Effector CD8-positive, alpha-beta T cell (primary cell): ENCODE measurements around the gene FBLN1.
"Not testable (repeated sequence)": the region's sequence is repeated elsewhere in the genome, so short reads cannot be mapped to it uniquely, and the experiment has no call there.

ENCODE experiments used
- DNase-seq: peaks from one replicate; lab custom pipeline; 2025; lab: John Stamatoyannopoulos, UW

The FBLN1 gene

DNA sequence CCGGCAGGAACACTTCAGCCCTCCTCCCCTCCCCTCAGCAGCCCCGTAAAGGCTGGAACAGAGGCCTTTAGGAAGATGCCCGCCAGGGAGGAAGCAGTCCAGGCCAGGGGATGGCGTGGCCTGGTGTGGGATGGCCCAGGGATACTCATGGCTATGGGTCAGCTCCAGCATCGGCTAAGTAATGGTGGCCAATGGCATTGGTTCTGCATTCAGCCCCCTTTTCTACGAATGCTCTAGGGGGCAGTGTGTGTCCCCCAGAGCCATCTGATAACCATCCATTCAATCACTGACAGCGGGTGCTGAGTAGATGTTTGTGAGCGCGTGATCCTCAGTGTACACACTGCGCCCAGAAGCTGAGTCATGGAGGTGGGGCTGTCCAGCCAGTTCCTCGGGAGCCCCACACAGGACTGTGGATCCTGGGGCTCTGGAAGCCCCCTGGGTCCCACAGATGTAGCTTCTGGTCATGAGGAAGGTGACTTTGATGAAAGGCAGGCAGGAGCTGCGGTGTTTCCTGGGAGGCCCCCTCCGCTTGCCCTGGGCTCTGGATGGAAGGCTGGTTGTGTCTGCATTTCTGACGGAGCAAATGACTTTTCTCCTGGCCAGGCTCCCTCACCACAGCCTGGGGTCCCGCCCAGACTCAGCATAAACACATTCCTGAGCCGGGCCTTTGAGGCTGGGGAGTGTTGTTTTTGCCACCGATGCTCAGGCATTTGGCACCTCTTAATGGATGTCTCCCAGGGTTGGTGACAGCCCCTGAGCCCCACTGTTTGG, 46.5 kb downstream of the FBLN1 start:
- no peak for DNase-seq

DNA sequence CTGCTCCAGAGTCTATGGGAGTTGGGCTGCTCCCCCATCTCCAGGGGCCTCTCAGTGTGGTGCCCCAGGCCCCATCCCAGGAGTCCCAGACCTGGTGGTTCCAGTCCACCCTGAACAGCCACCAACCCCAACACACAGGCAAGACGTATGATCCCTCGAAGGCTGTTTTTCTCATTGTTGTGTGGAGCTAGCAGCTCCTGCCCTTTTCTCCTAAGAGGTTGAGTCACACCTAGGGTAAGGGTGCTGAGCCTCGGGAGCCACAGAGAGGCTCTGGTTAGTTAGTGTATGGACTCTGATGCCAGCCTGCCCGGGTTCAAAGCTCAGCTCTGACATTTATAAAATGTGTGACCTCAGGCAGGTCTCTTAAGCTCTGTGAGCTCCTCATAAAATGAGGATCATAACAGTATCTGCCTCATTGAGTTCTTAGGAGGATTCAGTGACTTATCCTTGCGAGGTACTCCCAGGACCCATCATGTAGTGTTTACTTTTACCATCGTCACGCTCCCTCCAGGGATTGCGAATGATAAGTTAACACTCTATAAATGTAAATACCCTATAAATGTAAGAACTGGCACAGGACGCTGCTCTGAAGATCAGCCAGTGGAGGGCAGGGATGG, 47.2 kb downstream of the FBLN1 start:
- no peak for DNase-seq

DNA sequence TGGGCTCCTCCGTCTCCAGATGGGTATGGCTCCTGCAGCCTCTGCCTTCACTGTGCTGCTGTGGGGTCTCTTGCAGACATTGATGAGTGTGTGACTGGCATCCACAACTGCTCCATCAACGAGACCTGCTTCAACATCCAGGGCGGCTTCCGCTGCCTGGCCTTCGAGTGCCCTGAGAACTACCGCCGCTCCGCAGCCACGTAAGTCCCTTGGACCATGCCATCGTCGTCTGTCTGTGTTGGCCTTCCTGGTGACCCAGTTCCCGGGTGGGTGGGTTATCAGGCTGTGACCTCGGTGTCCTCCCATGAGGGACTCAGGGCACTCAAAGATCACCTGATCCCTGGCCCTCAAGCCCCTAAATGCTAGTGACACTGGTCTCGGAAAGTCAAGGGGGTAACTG, 47.7 kb downstream of the FBLN1 start:
- no peak for DNase-seq

DNA sequence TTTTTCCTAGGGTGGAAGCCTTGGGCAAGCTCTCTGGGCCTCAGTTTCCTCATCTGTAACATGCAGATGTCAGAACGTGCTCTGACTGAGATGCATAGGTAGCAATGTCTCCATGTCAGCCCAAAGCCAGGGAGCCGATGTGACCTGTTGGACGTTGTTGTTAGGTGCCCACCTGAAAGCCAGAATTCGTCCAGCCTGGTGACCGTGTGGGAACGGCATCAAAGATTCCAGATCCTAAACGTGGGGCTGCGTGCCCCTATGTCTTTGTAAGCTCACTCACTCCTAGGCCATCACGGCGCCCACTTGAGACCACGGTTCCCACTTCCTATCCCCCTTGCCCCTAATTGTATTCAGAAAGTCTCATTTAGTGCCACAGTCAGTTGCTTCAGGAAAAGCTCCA, 48.2 kb downstream of the FBLN1 start:
- no peak for DNase-seq

DNA sequence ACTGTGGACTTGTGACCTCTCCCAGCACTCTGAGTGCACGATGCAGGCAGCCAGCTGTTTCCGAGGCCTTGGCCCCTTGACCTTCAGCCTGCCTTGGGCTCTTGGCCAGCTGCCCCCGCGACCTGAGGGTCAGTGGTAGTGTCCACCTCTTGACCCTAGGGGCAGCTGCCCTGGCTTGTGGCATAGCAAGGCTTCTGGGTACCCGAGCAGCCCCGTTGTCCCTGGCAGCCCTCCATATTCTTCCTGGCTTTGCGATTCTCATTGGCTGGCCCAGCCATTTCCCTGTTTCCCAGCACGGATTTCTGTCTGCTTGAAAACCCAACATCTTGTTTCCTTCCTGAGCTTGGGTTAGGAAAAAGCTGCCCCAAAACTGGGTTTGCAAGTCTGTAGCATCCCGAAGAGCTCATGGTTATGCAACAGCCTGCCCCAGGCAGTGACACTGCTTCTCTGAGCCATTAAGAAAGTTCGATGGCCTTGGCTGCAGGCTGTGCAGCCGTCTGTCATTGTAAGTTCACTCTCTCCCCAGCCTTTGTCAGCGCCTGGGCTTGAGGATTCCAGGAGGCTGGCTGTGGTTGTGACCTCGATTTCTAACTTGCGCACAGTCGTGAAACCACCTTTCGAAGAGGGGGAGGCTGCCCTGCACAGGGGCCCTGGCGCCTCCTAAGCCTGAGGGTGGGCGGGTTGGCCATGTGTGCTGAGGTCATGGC, 48.8 kb downstream of the FBLN1 start:
- no peak for DNase-seq

DNA sequence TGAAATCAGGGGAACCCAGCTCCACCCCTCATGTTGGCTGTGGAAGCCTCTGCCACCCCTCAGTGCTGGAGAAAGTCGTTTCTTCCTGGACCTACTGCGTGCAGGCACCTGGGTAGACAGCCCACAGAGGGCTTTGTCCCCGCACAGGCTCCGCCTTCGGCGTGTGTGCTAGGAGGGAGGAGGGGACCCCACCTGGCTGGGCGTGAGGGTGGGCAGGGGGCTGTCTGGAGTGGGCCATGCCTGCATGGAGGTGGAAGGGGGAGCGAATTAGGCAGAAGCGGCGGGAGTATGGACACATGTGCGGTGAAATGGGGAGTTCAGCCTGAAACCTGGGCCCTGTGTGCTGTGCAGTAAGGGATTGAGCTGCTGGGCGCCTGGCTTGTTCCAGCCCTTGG, 49.3 kb downstream of the FBLN1 start:
- DNase-seq = no peak

DNA sequence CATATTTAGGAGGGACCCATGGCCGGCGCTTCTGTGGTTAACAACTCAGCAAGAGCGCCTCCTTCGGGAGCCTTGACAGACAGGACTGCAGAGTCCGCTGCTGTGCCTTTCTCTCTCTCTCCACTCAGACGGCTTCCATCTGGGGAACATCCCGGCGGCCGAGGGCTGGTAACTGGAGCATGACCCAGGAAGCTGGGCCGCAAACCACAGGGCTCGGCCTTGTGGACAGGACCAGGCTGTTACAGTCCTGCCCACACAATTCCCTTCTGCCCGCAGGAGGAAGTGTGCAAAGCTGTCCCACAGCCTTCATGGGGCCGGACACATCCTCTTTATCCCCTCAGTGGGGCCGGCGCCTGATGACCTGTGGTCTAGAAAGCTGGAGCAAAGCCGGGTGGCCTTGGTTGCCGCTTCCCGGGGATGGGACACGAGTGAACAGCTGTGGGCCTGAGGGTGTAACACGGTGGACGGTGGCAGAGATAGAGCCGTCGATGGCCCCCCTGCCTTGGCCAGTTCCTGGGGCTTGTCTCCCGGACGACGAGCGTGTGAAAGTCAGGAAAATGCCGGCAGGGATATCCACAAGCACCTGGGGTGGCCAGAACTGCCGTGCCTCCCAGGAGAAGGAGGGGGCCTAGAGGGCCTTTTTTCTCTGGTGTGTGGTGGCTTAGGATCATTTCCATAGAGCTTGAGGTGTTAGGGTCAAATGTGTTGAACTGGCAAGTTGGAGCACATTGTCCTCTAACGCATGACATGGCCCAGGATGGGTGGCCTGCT, 50.1 kb downstream of the FBLN1 start:
- DNase-seq = no peak

DNA sequence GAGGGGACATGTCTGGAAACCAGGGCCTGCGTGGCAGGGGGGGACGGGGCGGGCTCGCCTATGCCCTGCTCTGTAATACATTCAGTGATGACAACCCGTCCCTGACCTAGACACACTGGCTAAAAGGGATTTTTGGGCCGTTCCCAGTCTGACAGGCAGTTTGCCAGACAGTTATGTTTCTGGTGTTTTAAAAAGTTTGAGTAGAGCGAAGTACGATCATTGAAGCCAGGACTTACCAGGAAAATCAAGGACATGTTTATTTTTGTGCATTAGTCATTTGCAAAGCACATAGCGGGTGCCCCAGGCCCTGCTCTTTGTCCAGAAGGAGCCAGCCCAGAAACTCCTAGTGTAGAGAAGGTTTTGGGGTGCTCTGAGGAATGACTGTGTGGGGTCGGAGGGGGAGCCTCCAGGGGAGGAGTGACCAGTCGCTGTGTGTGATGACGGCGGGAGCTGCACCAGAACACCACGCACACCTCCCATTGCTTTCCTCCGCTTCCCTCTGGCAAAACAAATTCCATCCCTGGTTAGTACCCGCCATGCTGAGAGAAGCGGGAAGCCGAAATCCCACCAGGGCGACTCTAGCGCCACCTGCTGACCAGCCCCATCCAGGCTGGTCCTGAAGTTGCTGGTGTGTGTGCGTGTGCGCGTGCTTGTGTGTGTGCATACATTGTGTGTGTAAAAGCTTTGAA, 50.8 kb downstream of the FBLN1 start:
- DNase-seq = peak; percentile 13

DNA sequence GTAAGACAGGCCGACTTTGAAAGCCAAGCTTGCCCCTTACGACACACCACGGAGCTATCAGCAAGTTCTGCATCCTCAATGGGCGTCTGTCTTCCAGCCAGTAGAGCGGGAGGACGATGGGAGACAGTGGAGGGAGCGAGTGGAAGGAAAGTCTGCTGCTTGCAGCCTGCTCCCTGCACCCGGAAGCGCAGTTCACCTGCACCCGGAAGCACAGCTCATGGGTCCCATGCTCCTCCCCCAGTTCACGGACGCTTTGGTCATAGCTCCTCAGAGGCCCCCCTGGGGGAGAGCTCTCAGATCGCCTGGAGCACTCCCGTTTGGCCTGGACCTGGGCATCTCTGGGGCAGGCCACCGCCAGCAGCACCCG, 51.3 kb downstream of the FBLN1 start:
- DNase-seq = no peak

DNA sequence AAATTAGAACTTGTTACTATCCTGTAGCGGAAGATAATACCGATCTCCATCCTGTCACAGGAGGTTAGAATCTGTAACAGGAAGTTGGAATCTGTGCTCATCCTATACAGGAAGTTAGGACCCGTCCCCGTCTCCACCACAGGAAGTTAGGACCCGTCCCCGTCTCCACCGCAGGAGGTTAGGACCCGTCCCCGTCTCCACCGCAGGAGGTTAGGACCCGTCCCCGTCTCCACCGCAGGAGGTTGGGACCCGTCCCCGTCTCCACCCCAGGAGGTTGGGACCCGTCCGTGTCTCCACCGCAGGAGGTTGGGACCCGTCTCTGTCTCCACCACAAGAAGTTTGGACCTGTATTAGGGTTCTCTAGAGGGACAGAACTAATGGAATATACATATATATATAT, 52.2 kb downstream of the FBLN1 start:
- DNase-seq = no peak

DNA sequence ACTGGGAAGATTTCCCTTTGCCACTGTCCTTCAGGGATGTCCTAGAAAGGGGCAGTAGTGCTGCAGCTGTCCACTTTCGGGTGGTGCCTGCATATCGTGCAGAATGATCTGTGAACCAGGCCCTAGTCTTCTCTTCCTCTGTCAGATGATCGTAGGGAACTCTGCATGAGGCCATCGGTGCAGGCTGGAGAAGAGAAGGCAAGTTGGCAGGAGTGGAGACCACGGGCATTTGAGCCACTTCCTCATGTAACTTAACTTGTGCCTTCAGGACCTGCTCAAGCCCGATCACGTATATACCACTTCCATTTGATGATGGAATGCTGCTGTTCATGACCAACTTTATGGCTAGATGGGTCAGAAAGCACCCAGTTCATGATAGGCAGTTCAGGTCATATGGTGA, 55.2 kb downstream of the FBLN1 start:
- not testable (repeated sequence) for DNase-seq

DNA sequence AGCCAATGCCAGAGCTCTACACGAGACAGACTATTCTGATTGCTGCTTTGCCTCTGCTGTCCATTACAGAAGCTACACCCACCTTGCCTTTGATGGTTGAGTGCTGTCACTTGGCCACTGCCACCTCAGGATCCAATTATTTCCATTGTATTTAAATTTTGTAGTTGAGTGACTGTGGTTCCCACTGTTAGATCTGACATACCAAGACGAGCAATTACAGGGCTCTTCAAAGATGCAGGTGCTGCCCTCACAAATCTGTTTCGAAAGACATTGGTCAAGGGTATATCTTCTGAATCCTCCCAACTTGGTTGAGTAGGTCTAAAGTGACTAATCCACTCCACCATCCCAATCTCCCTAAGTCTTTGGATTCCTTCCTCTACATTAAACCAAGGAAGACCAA, 57.4 kb downstream of the FBLN1 start:
- not testable (repeated sequence) for DNase-seq

DNA sequence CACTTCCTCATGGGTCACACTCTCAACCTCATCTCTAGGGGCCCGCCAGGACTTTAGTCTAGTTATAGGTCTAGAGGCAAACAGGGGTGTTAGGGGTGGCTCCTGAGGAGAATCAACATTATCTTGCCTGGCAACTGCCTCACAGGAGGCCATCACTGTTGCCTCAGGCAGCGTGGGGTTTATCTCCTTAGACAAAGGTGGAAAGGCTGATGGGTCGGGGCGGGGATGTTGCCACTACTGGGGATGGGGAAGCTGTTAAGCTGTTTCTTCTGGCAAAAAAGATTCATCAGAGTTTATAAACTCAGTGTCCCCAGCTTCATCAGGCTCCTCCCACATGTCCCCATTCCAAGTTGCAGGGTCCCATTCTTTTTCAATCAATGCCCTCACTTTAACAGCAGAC, 58.1 kb downstream of the FBLN1 start:
- not testable (repeated sequence) for DNase-seq

DNA sequence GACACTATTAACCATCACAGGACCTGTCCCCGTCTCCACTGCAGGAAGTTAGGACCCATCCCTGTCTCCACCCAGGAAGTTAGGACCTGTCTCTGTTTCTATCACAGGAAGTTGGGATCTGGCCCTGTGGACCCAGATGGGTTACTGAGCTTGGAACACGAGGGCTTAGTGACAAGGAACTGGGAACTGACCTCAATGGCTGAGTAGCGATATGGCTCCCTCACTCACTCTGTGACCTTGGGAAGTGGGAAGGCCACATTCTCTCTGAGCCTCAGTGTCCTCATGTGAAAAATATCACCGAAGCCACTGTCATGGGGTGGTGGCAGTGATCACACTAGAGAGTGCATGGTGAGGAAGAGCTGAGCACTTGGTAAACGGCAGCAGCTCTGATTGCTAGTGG, 59.4 kb downstream of the FBLN1 start:
- no peak for DNase-seq

DNA sequence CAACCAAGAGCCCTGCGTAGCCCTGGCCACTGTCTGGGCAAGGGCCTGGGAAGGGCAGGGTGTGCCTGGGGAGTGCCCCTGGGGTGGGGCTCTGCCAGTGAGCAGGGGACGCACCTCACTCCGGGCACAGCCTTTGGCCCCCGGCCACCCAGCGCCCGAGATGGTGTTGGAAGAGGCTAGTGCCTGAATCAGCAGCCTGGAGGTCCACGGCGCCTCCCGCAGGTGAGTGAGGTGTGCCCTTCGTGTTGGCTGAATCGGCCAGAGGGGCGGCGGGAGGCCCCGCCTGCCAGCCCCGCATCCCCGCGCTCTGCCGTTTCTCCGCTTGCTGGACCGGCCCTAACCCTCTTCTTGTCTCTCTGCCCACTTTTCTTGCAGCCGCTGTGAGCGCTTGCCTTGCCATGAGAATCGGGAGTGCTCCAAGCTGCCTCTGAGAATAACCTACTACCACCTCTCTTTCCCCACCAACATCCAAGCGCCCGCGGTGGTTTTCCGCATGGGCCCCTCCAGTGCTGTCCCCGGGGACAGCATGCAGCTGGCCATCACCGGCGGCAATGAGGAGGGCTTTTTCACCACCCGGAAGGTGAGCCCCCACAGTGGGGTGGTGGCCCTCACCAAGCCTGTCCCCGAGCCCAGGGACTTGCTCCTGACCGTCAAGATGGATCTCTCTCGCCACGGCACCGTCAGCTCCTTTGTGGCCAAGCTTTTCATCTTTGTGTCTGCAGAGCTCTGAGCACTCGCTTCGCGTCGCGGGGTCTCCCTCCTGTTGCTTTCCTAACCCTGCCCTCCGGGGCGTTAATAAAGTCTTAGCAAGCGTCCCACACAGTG, 60.1 kb downstream of the FBLN1 start:
- DNase-seq = no peak

DNA sequence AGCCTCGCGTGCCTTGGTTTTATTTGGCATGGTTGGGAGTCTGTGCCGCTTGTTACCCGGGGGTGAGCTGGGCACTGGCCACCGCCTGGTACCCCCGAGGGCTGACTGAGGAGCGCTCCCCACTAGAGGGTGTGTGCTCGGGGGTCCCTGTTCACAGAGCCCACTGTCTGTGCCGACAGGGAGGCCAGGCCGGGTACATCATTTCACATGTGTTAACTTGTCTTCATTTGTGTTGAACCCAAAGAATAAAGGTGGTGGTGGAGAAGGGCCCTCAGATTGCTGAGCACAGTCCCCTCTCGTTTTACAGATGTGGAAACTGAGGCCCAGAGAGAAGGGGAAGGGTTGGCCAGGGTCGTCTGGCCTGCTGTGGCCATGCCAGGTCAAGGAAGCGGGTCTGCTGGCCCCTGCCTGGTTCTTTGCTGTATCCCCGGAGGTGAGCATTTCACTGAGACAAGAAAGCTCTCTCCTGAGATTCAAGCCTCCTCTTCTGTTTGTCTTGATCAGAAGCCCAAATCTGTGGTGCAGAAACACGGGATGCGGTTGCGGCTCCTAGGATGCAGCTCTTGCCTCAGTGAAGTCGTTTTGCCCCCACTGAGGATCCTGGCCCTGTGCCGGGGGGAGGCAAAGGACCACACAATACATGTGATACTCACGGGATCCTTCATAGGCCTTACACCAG, 60.8 kb downstream of the FBLN1 start:
- no peak for DNase-seq

DNA sequence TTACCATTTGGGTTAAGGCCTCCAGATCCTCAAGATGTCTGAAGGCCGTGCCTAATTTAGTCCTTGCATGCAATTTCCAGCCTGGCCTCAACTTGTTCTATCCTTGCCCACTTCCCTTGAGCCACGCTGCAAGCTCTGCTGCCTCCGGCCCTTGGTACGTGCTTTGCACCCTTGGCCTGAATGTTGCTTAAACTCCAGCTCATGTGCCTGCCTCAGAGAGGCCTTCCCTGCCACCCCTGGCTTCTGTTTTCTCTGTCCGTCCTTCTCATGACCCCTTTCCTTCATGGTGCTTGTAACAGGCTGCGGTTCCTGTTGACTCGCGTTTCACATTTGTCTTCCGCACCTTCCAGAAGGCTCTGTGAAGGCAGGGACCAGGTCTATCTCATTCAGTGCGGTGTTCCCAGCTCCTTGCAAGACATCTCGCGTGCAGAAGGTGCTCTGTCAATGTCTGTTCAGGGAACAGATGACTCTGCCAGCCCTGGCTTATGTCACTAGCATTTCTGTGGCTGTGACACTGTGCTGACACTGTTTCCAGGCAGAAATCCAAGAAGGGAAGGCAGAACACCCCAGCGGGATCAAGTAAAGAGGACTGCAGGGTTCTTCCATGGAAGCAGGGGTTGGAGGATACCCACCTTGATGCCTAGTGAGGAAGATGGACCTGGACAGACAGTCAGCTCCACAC, 61.8 kb downstream of the FBLN1 start:
- no peak for DNase-seq

DNA sequence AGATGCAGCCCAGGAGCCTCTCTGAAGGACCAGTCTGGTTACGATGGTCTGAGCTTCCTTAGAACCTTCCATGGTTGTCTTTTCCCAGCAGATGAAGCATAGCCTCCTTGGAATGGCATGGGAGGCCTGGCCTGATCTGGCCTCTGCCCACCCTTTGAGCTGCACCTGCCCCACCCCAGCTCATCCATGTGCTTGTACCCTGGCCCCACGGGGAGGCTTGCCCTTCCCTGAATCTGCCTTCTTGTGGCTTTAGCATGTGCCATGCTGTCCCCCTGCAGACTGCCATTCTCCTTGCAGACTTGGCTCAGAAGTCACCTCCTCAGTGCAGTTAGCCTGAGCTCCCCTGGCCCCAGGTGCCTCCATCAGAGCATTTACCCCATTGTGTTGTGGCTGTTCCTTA, 62.5 kb downstream of the FBLN1 start:
- DNase-seq = no peak

DNA sequence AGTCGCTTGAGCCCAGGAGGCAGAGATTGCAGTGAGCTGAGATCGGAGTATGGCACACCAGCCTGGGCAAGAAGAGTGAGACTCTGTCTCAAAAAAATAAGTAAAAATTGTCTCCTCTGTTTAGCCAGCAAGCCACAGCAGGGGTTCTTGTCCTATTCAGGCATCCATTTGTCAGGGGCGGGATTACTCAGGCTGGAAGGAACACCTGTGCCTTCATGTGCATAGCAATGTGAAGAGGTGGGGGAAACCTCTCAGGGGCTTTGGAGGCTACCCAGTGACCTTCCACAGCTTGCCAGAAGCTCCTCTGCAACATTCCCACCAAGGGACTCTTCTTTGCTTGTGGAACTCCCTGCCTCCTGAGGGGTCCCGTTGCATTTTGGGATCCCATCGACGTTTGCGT, 63.3 kb downstream of the FBLN1 start:
- no peak for DNase-seq

DNA sequence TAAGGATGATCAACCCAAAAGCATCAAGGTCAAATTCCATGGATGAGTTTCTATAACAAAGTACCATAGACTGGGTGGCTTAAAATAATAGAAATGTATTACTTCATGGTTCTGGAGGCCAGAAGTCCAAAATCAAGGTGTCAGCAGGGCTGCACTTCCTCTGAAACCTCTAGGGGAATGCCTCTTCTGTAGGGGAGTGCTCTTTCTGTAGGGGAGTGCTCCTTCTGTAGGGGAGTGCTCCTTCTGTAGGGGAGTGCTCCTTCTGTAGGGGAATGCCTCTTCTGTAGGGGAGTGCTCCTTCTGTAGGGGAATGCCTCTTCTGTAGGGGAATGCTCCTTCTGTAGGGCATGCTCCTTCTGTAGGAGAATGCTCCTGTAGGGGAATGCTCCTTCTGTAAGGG, 65.5 kb downstream of the FBLN1 start:
- no peak for DNase-seq
